Measurements from ENCODE around the gene LY6G6C.

The LY6G6C gene

GRCh38 chr6:31719001-31719400 lies 2.5 kb downstream of the LY6G6C start:
- Histone ChIP-seq H4K20me1 (ENCODE audit: control insufficient read depth, insufficient read depth, low read depth, low read length) (no peaks in the 10 kb centered on the region), H3F3A (ENCODE audit: control insufficient read depth, insufficient read depth) (no peaks in the 10 kb centered on the region), H3K36me3 (ENCODE audit: control insufficient read depth, low read length) (no peaks in the 10 kb centered on the region), H3K9me3 (ENCODE audit: control insufficient read depth, insufficient read depth, low read length) (no peaks in the 10 kb centered on the region), H3K4me1 (ENCODE audit: control insufficient read depth, low read length) (no peaks in the 10 kb centered on the region), H3K27ac (ENCODE audit: low read depth, low read length) (no peak overlapping the region), H3K27me3 (ENCODE audit: control insufficient read depth, low read length) (peaks cover 19% of the 10 kb centered on the region), H3K4me3 (ENCODE audit: low read length) (no peak overlapping the region), H3K79me2 (ENCODE audit: control insufficient read depth, low read length) (no peaks in the 10 kb centered on the region), H3K4me2 (ENCODE audit: low read length) (no peak overlapping the region), H3K9me2 (replicated peaks; ENCODE audit: control insufficient read depth, low read length) (no peaks in the 10 kb centered on the region)
- TF ChIP-seq EZH2phosphoT487 (IDR thresholded peaks at IDR 0.05; ENCODE audit: borderline replicate concordance, low read length): no peak
- TF ChIP-seq, protein P1, sequence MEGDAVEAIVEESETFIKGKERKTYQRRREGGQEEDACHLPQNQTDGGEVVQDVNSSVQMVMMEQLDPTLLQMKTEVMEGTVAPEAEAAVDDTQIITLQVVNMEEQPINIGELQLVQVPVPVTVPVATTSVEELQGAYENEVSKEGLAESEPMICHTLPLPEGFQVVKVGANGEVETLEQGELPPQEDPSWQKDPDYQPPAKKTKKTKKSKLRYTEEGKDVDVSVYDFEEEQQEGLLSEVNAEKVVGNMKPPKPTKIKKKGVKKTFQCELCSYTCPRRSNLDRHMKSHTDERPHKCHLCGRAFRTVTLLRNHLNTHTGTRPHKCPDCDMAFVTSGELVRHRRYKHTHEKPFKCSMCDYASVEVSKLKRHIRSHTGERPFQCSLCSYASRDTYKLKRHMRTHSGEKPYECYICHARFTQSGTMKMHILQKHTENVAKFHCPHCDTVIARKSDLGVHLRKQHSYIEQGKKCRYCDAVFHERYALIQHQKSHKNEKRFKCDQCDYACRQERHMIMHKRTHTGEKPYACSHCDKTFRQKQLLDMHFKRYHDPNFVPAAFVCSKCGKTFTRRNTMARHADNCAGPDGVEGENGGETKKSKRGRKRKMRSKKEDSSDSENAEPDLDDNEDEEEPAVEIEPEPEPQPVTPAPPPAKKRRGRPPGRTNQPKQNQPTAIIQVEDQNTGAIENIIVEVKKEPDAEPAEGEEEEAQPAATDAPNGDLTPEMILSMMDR (IDR thresholded peaks at IDR 0.05; ENCODE audit: low read depth, low read length, poor library complexity, severe bottlenecking): no peak

- H3K27ac ChIP-seq (ENCODE audit: low read depth, low read length): no peak overlapping the region
- no peaks in the 10 kb centered on the region for H3K9me3 ChIP-seq (ENCODE audit: control insufficient read depth, insufficient read depth, low read length)
- no peaks in the 10 kb centered on the region for H4K20me1 ChIP-seq (ENCODE audit: control insufficient read depth, insufficient read depth, low read depth, low read length)
- H3K36me3 ChIP-seq (ENCODE audit: control insufficient read depth, low read length): no peaks in the 10 kb centered on the region
- H3F3A ChIP-seq (ENCODE audit: control insufficient read depth, insufficient read depth): no peaks in the 10 kb centered on the region
- H3K4me3 ChIP-seq (ENCODE audit: low read length): no peak overlapping the region
- TF ChIP-seq, protein P1 (IDR thresholded peaks at IDR 0.05; ENCODE audit: low read depth, low read length, poor library complexity, severe bottlenecking): no peak
- TF ChIP-seq EZH2phosphoT487 (IDR thresholded peaks at IDR 0.05; ENCODE audit: borderline replicate concordance, low read length): no peak
- H3K4me2 ChIP-seq (ENCODE audit: low read length): no peak overlapping the region
- no peaks in the 10 kb centered on the region for H3K4me1 ChIP-seq (ENCODE audit: control insufficient read depth, low read length)
- peaks cover 23% of the 10 kb centered on the region for H3K27me3 ChIP-seq (ENCODE audit: control insufficient read depth, low read length)
- no peaks in the 10 kb centered on the region for H3K79me2 ChIP-seq (ENCODE audit: control insufficient read depth, low read length)
- no peaks in the 10 kb centered on the region for H3K9me2 ChIP-seq (replicated peaks; ENCODE audit: control insufficient read depth, low read length)
Measured at GRCh38 chr6:31718265-31718664, 3.3 kb downstream of the LY6G6C start.

- Histone ChIP-seq H3K27ac (ENCODE audit: low read depth, low read length) (no peak overlapping the region), H3K79me2 (ENCODE audit: control insufficient read depth, low read length) (no peaks in the 10 kb centered on the region), H3K9me2 (replicated peaks; ENCODE audit: control insufficient read depth, low read length) (no peaks in the 10 kb centered on the region), H3F3A (ENCODE audit: control insufficient read depth, insufficient read depth) (no peaks in the 10 kb centered on the region), H3K36me3 (ENCODE audit: control insufficient read depth, low read length) (no peaks in the 10 kb centered on the region), H3K27me3 (ENCODE audit: control insufficient read depth, low read length) (peaks cover 29% of the 10 kb centered on the region), H3K4me1 (ENCODE audit: control insufficient read depth, low read length) (no peaks in the 10 kb centered on the region), H3K4me3 (ENCODE audit: low read length) (no peak overlapping the region), H3K9me3 (ENCODE audit: control insufficient read depth, insufficient read depth, low read length) (no peaks in the 10 kb centered on the region), H3K4me2 (ENCODE audit: low read length) (no peak overlapping the region), H4K20me1 (ENCODE audit: control insufficient read depth, insufficient read depth, low read depth, low read length) (no peaks in the 10 kb centered on the region)
- TF ChIP-seq, protein P1 (IDR thresholded peaks at IDR 0.05; ENCODE audit: low read depth, low read length, poor library complexity, severe bottlenecking): no peak
- no peak for TF ChIP-seq EZH2phosphoT487 (IDR thresholded peaks at IDR 0.05; ENCODE audit: borderline replicate concordance, low read length)
Measured at GRCh38 chr6:31717499-31718222, 3.9 kb downstream of the LY6G6C start.
